SK-N-SH (cell line): ENCODE data around the gene SMARCE1. TPM values are rescaled to one million over a fixed set of nuclear protein-coding genes. Genes with fewer than 3 reads are reported as not detected.

Experiments
- CTCF ChIA-PET: fragments of 300-600, 350-600 bp; formaldehyde crosslinking; extraction: SDS; loops from one replicate; lab custom pipeline; 2021; lab: Yijun Ruan, JAX
- POLR2A ChIA-PET: fragments of 350-600 bp; sonication (Branson Sonifier 250); formaldehyde crosslinking; extraction: SDS; loops from one replicate; lab custom pipeline; 2020; ENCODE audit warnings: antibody characterized with exemption, inconsistent platforms; lab: Yijun Ruan, JAX
- DNase-seq: peaks from one replicate; pipeline ENCODE4 v3.0.0; 2012
- H2AFZ ChIP-seq: fragments of 200-600 bp; sonication (generic); 2 replicates; pipeline ENCODE4 v1.8.1; 2016; ENCODE audit warnings: antibody characterized with exemption, mild to moderate bottlenecking, low read depth
- H3F3A ChIP-seq: fragments of 200-600 bp; sonication (generic); replicated peaks from 2 replicates; pipeline ENCODE3; 2016; ENCODE audit warnings: antibody characterized with exemption, mild to moderate bottlenecking; ENCODE audit not compliant: insufficient read depth
- H3K27ac ChIP-seq, 2 experiments: fragments of 200-500 bp in 1 of 2; fragments of 200-600 bp in 1 of 2; sonication (Bioruptor generic) in 1 of 2; sonication (generic), shearing (Covaris generic) in 1 of 2; 2 replicates each; pipeline versions ENCODE4 v1.5.1 to v1.6.1; 2014 to 2016; ENCODE audit warnings: low read depth in 2 of 2, inconsistent platforms in 1 of 2, low read length in 1 of 2, mild to moderate bottlenecking in 1 of 2, mixed read lengths in 1 of 2
- H3K27me3 ChIP-seq: fragments of 200-600 bp; sonication (generic), shearing (Covaris generic); 2 replicates; pipeline ENCODE4 v1.6.1; 2016; ENCODE audit warnings: mixed run types; ENCODE audit not compliant: insufficient read depth
- H3K36me3 ChIP-seq, 2 experiments: fragments of 200-500 bp in 1 of 2; fragments of 200-600 bp in 1 of 2; sonication (Bioruptor generic) in 1 of 2; sonication (generic) in 1 of 2; replicated peaks in 1 of 2; 2 replicates each; pipeline versions ENCODE3 to v1.5.1; 2014 to 2016; ENCODE audit warnings: low read length in 1 of 2, mild to moderate bottlenecking in 1 of 2; ENCODE audit not compliant: insufficient read depth in 2 of 2, control insufficient read depth in 1 of 2
- H3K4me1 ChIP-seq, 2 experiments: fragments of 200-500 bp in 1 of 2; fragments of 200-600 bp in 1 of 2; sonication (Bioruptor generic) in 1 of 2; sonication (generic), shearing (Covaris generic) in 1 of 2; 2 replicates each; pipeline versions ENCODE4 v1.5.1 to v1.6.1; 2014 to 2016; ENCODE audit warnings: low read depth in 1 of 2, low read length in 1 of 2, mixed run types in 1 of 2; ENCODE audit not compliant: insufficient read depth in 2 of 2, control insufficient read depth in 1 of 2
- H3K4me2 ChIP-seq: fragments of 200-600 bp; sonication (generic), shearing (Covaris generic); 2 replicates; pipeline ENCODE4 v1.6.1; 2017; ENCODE audit warnings: mixed run types
- H3K4me3 ChIP-seq, 2 experiments: fragments of 200-500 bp in 1 of 2; fragments of 200-600 bp in 1 of 2; sonication (Bioruptor generic) in 1 of 2; sonication (generic), shearing (Covaris generic) in 1 of 2; 2 replicates each; pipeline versions ENCODE4 v1.5.1 to v1.8.1; 2014 to 2016; ENCODE audit warnings: low read depth in 2 of 2, inconsistent platforms in 1 of 2, low read length in 1 of 2, mild to moderate bottlenecking in 1 of 2, mixed read lengths in 1 of 2, moderate library complexity in 1 of 2
- H3K79me2 ChIP-seq: fragments of 200-600 bp; sonication (generic); 2 replicates; pipeline ENCODE4 v1.8.1; 2017; ENCODE audit warnings: mild to moderate bottlenecking; ENCODE audit not compliant: insufficient read depth
- H3K9ac ChIP-seq: fragments of 200-600 bp; sonication (generic); 2 replicates; pipeline ENCODE4 v1.6.1; 2017; ENCODE audit warnings: mixed run types
- H3K9me2 ChIP-seq: fragments of 200-600 bp; sonication (generic); 2 replicates; pipeline ENCODE4 v1.6.1; 2017; ENCODE audit warnings: mixed run types
- H3K9me3 ChIP-seq: fragments of 200-600 bp; sonication (generic); 2 replicates; pipeline ENCODE4 v1.6.1; 2017; ENCODE audit warnings: mixed run types, mild to moderate bottlenecking, moderate library complexity
- H4K20me1 ChIP-seq: fragments of 200-600 bp; sonication (generic); 2 replicates; pipeline ENCODE4 v1.6.1; 2017; ENCODE audit warnings: mild to moderate bottlenecking, mixed run types; ENCODE audit not compliant: insufficient read depth
- CHD2 ChIP-seq: fragments of 150-350 bp; IDR thresholded peaks from 2 replicates; pipeline ENCODE4 v1.6.1; 2018; ENCODE audit warnings: low read length; ENCODE audit not compliant: partially characterized antibody
- EP300 ChIP-seq, 2 experiments: IDR thresholded peaks; 2 replicates each; pipeline versions ENCODE4 v1.4.0 to v1.6.1; 2012; ENCODE audit warnings: borderline replicate concordance in 1 of 2, low read depth in 1 of 2, low read length in 1 of 2
- MEF2A ChIP-seq: IDR thresholded peaks from 2 replicates; pipeline ENCODE4 v1.4.0; 2012; ENCODE audit warnings: low read depth, borderline replicate concordance
- MXI1 ChIP-seq: IDR thresholded peaks from 2 replicates; pipeline ENCODE4 v1.6.1; 2012; ENCODE audit warnings: mild to moderate bottlenecking, low read depth, low read length, improper control_type of control experiment
- NRF1 ChIP-seq: IDR thresholded peaks from 2 replicates; pipeline ENCODE4 v1.6.1; 2012; ENCODE audit warnings: low read depth, mild to moderate bottlenecking, low read length
- POLR2AphosphoS5 ChIP-seq: IDR thresholded peaks from 2 replicates; pipeline ENCODE4 v1.6.1; 2012; ENCODE audit warnings: low read depth, low read length
- RAD21 ChIP-seq: IDR thresholded peaks from 2 replicates; pipeline ENCODE4 v1.6.1; 2012; ENCODE audit warnings: mild to moderate bottlenecking, low read length
- RCOR1 ChIP-seq: fragments of 150-350 bp; IDR thresholded peaks from 2 replicates; pipeline ENCODE4 v1.6.1; 2017; ENCODE audit warnings: antibody characterized with exemption, low read length
- SIN3A ChIP-seq: IDR thresholded peaks from 2 replicates; pipeline ENCODE4 v1.6.1; 2012; ENCODE audit warnings: low read depth, mild to moderate bottlenecking, low read length, moderate library complexity, borderline replicate concordance
- USF1 ChIP-seq: IDR thresholded peaks from 2 replicates; pipeline ENCODE4 v1.4.0; 2012; ENCODE audit warnings: low read depth, borderline replicate concordance
- WGBS: methylation state at CpG from one replicate; pipeline ENCODE4 v1.1.6; 2017; ENCODE audit warnings: low lambda C conversion rate; 5-methylcytosine and 5-hydroxymethylcytosine counted together
- polyA plus RNA-seq, 3 experiments: library from polyadenylated mRNA; depleted of rRNA; stranded (reverse); fragments of >200 nt; gene quantifications; 2 replicates each; pipeline ENCODE4 v1.2.3, GENCODE V29; 2012
- TF ChIP-seq, protein P1 (sequence below): IDR thresholded peaks from 2 replicates; pipeline ENCODE4 v1.4.0; 2012; ENCODE audit warnings: low read depth, borderline replicate concordance
- TF ChIP-seq, protein P2 (sequence below): fragments of 150-350 bp; IDR thresholded peaks from 2 replicates; pipeline ENCODE4 v1.6.1; 2016; ENCODE audit warnings: mild to moderate bottlenecking, low read depth, low read length

Gene SMARCE1
- polyA plus RNA-seq, 1 of the 3 experiments (the other 2 are of a cell fraction): 45.9 TPM

DNA sequence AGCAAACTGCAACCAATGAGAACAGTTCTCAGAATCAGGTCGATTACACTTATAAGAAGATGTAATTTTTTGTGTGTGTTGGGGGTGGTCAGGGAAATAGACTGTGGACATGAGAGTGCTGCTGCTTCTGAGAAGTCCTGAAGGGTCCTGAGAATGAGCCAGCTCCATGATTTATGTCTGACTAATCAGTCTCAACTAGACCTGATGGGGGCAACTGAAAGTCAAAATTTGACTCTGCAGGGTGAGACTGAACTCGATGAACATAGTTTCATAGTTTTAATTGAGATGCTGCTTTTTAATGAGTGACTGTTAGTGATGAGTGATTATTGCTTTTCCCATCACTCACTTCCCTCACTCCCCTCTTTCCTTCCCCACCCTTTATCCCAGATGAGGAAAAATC lies 37.3 kb downstream of the SMARCE1 start (continued):
- TF ChIP-seq EP300 (IDR thresholded peaks at IDR 0.05; ENCODE audit: borderline replicate concordance in 1 of 2, low read depth in 1 of 2, low read length in 1 of 2): no peak
- TF ChIP-seq, protein P1, sequence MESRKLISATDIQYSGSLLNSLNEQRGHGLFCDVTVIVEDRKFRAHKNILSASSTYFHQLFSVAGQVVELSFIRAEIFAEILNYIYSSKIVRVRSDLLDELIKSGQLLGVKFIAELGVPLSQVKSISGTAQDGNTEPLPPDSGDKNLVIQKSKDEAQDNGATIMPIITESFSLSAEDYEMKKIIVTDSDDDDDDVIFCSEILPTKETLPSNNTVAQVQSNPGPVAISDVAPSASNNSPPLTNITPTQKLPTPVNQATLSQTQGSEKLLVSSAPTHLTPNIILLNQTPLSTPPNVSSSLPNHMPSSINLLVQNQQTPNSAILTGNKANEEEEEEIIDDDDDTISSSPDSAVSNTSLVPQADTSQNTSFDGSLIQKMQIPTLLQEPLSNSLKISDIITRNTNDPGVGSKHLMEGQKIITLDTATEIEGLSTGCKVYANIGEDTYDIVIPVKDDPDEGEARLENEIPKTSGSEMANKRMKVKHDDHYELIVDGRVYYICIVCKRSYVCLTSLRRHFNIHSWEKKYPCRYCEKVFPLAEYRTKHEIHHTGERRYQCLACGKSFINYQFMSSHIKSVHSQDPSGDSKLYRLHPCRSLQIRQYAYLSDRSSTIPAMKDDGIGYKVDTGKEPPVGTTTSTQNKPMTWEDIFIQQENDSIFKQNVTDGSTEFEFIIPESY: no peak

GRCh38 chr17:40608061-40608581 lies 39.5 kb downstream of the SMARCE1 start:
- Histone ChIP-seq H3K79me2 (no peaks in the 10 kb centered on the region), H3K9ac (no peak overlapping the region), H3K27ac (no peak overlapping the region), H3K36me3 (no peaks in the 10 kb centered on the region), H3K4me3 (no peak overlapping the region), H3K27me3 (peaks cover 46% of the 10 kb centered on the region), H3K9me2 (no peaks in the 10 kb centered on the region), H2AFZ (no peak overlapping the region), H3K4me1 (peaks cover 0 to 5% of the 10 kb centered on the region in 2 experiments; a peak in 1 of 4 replicates), H3F3A (no peaks in the 10 kb centered on the region), H3K4me2 (no peak overlapping the region), H4K20me1 (no peaks in the 10 kb centered on the region), H3K9me3 (no peaks in the 10 kb centered on the region)
- CTCF ChIA-PET: no interaction called here
- TF ChIP-seq NRF1 (no peak), EP300 (IDR thresholded peaks at IDR 0.05; ENCODE audit: borderline replicate concordance in 1 of 2, low read depth in 1 of 2, low read length in 1 of 2) (no peak), MXI1 (no peak), RCOR1 (no peak), POLR2AphosphoS5 (no peak), RAD21 (no peak), MEF2A (no peak), CHD2 (no peak), SIN3A (no peak), USF1 (no peak)
- TF ChIP-seq, protein P2, sequence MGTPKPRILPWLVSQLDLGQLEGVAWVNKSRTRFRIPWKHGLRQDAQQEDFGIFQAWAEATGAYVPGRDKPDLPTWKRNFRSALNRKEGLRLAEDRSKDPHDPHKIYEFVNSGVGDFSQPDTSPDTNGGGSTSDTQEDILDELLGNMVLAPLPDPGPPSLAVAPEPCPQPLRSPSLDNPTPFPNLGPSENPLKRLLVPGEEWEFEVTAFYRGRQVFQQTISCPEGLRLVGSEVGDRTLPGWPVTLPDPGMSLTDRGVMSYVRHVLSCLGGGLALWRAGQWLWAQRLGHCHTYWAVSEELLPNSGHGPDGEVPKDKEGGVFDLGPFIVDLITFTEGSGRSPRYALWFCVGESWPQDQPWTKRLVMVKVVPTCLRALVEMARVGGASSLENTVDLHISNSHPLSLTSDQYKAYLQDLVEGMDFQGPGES: no peak
- no peak for DNase-seq
- POLR2A ChIA-PET: no interaction called here
- WGBS: 57% methylated on average over 6 of the region's 6 CpGs
